B cell (primary cell): ENCODE results near the gene IER5L. TPM values are rescaled to one million over a fixed set of nuclear protein-coding genes. Genes with fewer than 3 reads are reported as not detected.

Source experiments
- ATAC-seq: fragments of 200-7000 bp; cut with Tn5 transposase; one replicate; pipeline ENCODE4 v1.10.0; 2021; ENCODE audit warnings: low read depth, mild to moderate bottlenecking, moderate number of reproducible peaks, moderate library complexity
- CTCF ChIA-PET: fragments of 350-600 bp; sonication (Branson Sonifier 250); formaldehyde crosslinking; loops from one replicate; lab custom pipeline; 2021; ENCODE audit warnings: antibody characterized with exemption, inconsistent platforms; lab: Charles Lee
- POLR2A ChIA-PET: fragments of 350-600 bp; sonication (Branson Sonifier 250); formaldehyde crosslinking; loops from one replicate; lab custom pipeline; 2021; ENCODE audit warnings: antibody characterized with exemption; lab: Charles Lee
- DNase-seq: peaks from one replicate; pipeline ENCODE4 v3.0.0; 2013
- H2AFZ ChIP-seq: 2 replicates; pipeline ENCODE4 v1.6.1; 2012; ENCODE audit warnings: mild to moderate bottlenecking, low read depth, low read length; ENCODE audit not compliant: insufficient read depth, poor library complexity, severe bottlenecking
- H3K27ac ChIP-seq, 2 donors: 1 replicate in 1 of 2; 2 replicates in 1 of 2; pipeline ENCODE4 v1.5.1; 2012 to 2013; ENCODE audit warnings: low read length in 2 of 2, mild to moderate bottlenecking in 2 of 2, moderate library complexity in 1 of 2
- H3K27me3 ChIP-seq, 4 experiments: fragments of 200-600 bp in 1 of 4; sonication (generic) in 1 of 4; replicated peaks in 1 of 4; 1 replicate in 2 of 4; 2 replicates in 2 of 4; pipeline versions ENCODE4 v1.6.1 to v1.7.0; 2013 to 2016; ENCODE audit warnings: low read length in 3 of 4, mild to moderate bottlenecking in 2 of 4, mixed read lengths in 1 of 4, moderate library complexity in 1 of 4; ENCODE audit not compliant: insufficient read depth in 4 of 4, control insufficient read depth in 3 of 4; ENCODE audit errors: control extremely low read depth in 1 of 4
- H3K36me3 ChIP-seq, 2 experiments: replicated peaks in 1 of 2; 1 replicate in 1 of 2; 2 replicates in 1 of 2; pipeline versions ENCODE4 v1.6.1 to v1.7.1; 2013; ENCODE audit warnings: low read length in 1 of 2; ENCODE audit not compliant: insufficient read depth in 2 of 2, control insufficient read depth in 1 of 2; ENCODE audit errors: control extremely low read depth in 1 of 2, extremely low read depth in 1 of 2
- H3K4me1 ChIP-seq, 2 donors: fragments of 200-600 bp in 1 of 2; sonication (generic) in 1 of 2; 1 replicate in 1 of 2; 2 replicates in 1 of 2; pipeline versions ENCODE4 v1.5.1 to v1.6.1; 2013 to 2017; ENCODE audit warnings: low read length in 2 of 2; ENCODE audit not compliant: control insufficient read depth in 2 of 2, insufficient read depth in 2 of 2
- H3K4me2 ChIP-seq: replicated peaks from 2 replicates; pipeline ENCODE3; 2012; ENCODE audit warnings: mild to moderate bottlenecking, low read depth, low read length; ENCODE audit not compliant: poor library complexity, severe bottlenecking
- H3K4me3 ChIP-seq, 5 experiments: fragments of 200-600 bp in 1 of 5; sonication (generic) in 1 of 5; 1 replicate in 3 of 5; 2 replicates in 2 of 5; pipeline versions ENCODE4 v1.5.1 to v1.7.0; 2011 to 2016; ENCODE audit warnings: low read length in 4 of 5, mild to moderate bottlenecking in 4 of 5, low read depth in 2 of 5, control low read depth in 1 of 5, moderate library complexity in 1 of 5; ENCODE audit not compliant: insufficient read depth in 1 of 5; ENCODE audit errors: control extremely low read depth in 1 of 5, extremely low read depth in 1 of 5
- H3K79me2 ChIP-seq: fragments of 200-600 bp; sonication (generic); one replicate; pipeline ENCODE4 v1.6.0; 2016; ENCODE audit warnings: low read length; ENCODE audit not compliant: control insufficient read depth, insufficient read depth
- H3K9ac ChIP-seq: fragments of 200-600 bp; sonication (generic); 2 replicates; pipeline ENCODE4 v1.6.1; 2017; ENCODE audit warnings: mild to moderate bottlenecking, low read length, moderate library complexity
- H3K9me3 ChIP-seq, 3 donors: one replicate each; pipeline versions ENCODE4 v1.6.1 to v1.7.1; 2013; ENCODE audit warnings: low read length in 2 of 3; ENCODE audit not compliant: control insufficient read depth in 2 of 3, insufficient read depth in 1 of 3; ENCODE audit errors: control extremely low read depth in 1 of 3
- H4K20me1 ChIP-seq: 2 replicates; pipeline ENCODE4 v1.6.0; 2012; ENCODE audit warnings: mild to moderate bottlenecking, low read length; ENCODE audit not compliant: insufficient read depth, control insufficient read depth, poor library complexity, severe bottlenecking
- H3K27ac Mint-ChIP-seq: one replicate; pipeline ENCODE4 v1.8.0; 2021; ENCODE audit warnings: mixed read lengths
- H3K27me3 Mint-ChIP-seq: one replicate; pipeline ENCODE4 v1.8.0; 2021; ENCODE audit warnings: mixed read lengths
- H3K4me1 Mint-ChIP-seq: one replicate; pipeline ENCODE4 v1.8.0; 2021; ENCODE audit warnings: mixed read lengths
- H3K4me3 Mint-ChIP-seq: one replicate; pipeline ENCODE4 v1.8.0; 2021; ENCODE audit warnings: mixed read lengths
- H3K9me3 Mint-ChIP-seq: one replicate; pipeline ENCODE4 v1.8.0; 2022; ENCODE audit warnings: mixed read lengths; ENCODE audit not compliant: insufficient read depth
- EZH2 ChIP-seq: IDR thresholded peaks from 2 replicates; pipeline ENCODE4 v1.6.1; 2012; ENCODE audit warnings: borderline replicate concordance, low read depth, mild to moderate bottlenecking, moderate library complexity, low read length; ENCODE audit not compliant: insufficient read depth, poor library complexity, severe bottlenecking
- WGBS: methylation state at CpG from one replicate; pipeline ENCODE4 v1.1.5; 2013; ENCODE audit warnings: missing lambda C conversion rate; ENCODE audit not compliant: insufficient coverage; 5-methylcytosine and 5-hydroxymethylcytosine counted together
- intact Hi-C: fragments of 100-400 bp; cut with micrococcal nuclease; formaldehyde crosslinking; loops from one replicate; pipeline ENCODE4 v1.10.0; 2022
- polyA plus RNA-seq: library from polyadenylated mRNA; depleted of rRNA; stranded (reverse); fragments of >200 nt; gene quantifications from 2 replicates; pipeline ENCODE4 v1.2.3, GENCODE V29; 2012
- total RNA-seq, 2 donors: library from RNA; stranded (reverse); fragments of 120-200 nt in 1 of 2; gene quantifications; 1 replicate in 1 of 2; 2 replicates in 1 of 2; pipeline versions ENCODE4 v1.2.3 to v1.2.4, GENCODE V29; 2013 to 2022
- TF ChIP-seq, protein P1 (sequence below): fragments of 200-600 bp; IDR thresholded peaks from one replicate; pipeline ENCODE4 v1.8.0; 2022; ENCODE audit warnings: antibody characterized with exemption, mild to moderate bottlenecking

The IER5L gene
- total and polyA plus RNA-seq, 2 donors (not counting 1 experiment from before 2014, with no cell fraction given), result 1.5 to 12.9 TPM

- TF ChIP-seq, protein P1, sequence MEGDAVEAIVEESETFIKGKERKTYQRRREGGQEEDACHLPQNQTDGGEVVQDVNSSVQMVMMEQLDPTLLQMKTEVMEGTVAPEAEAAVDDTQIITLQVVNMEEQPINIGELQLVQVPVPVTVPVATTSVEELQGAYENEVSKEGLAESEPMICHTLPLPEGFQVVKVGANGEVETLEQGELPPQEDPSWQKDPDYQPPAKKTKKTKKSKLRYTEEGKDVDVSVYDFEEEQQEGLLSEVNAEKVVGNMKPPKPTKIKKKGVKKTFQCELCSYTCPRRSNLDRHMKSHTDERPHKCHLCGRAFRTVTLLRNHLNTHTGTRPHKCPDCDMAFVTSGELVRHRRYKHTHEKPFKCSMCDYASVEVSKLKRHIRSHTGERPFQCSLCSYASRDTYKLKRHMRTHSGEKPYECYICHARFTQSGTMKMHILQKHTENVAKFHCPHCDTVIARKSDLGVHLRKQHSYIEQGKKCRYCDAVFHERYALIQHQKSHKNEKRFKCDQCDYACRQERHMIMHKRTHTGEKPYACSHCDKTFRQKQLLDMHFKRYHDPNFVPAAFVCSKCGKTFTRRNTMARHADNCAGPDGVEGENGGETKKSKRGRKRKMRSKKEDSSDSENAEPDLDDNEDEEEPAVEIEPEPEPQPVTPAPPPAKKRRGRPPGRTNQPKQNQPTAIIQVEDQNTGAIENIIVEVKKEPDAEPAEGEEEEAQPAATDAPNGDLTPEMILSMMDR, result no peak
- no peak for TF ChIP-seq EZH2
- H3K27ac Mint-ChIP-seq, result no peak overlapping the region
- no peak overlapping the region for H3K4me3 ChIP-seq
- DNase-seq (no peak), ATAC-seq (no peak)
- 92% methylated on average over 4 of the region's 4 CpGs for WGBS
- H3K4me1 ChIP-seq, result no peaks in the 10 kb centered on the region
- peaks cover 2% of the 10 kb centered on the region for H3K4me1 Mint-ChIP-seq
- POLR2A ChIA-PET, result no interaction called here
- H3K9me3 Mint-ChIP-seq, result no peaks in the 10 kb centered on the region
- H3K27me3 ChIP-seq, result peaks cover 0 to 3% (median 0%) of the 10 kb centered on the region in 4 experiments
- H3K9ac ChIP-seq, result no peak overlapping the region
- H3K36me3 ChIP-seq, result no peaks in the 10 kb centered on the region
- CTCF ChIA-PET, result no interaction called here
- no peaks in the 10 kb centered on the region for H4K20me1 ChIP-seq
- H3K27ac ChIP-seq, result no peak overlapping the region
- H3K4me3 Mint-ChIP-seq, result no peak overlapping the region
- H3K4me2 ChIP-seq, result no peak overlapping the region
- H3K9me3 ChIP-seq, result peaks cover 0 to 3% (median 0%) of the 10 kb centered on the region in 3 donors
- no peaks in the 10 kb centered on the region for H3K79me2 ChIP-seq
- peaks cover 5% of the 10 kb centered on the region for H3K27me3 Mint-ChIP-seq
- intact Hi-C loops, result no loop called here
- no peak overlapping the region for H2AFZ ChIP-seq
Observed at GRCh38 chr9:129209109-129209508, 31.0 kb upstream of the IER5L start.

GRCh38 chr9:129208207-129209032, 30.4 kb upstream of the IER5L start:
- CTCF ChIA-PET, result no interaction called here
- WGBS, result 69% methylated on average over 16 of the region's 17 CpGs
- POLR2A ChIA-PET, result interaction anchor here (0.7 kb wide), 1 partner anchor 91 kb away, joined by 6 read pairs; no protein-coding TSS in a partner anchor

More at GRCh38 chr9:129208207-129209032, 30.4 kb upstream of the IER5L start:
- Histone ChIP-seq H3K27ac (no peak overlapping the region), H3K9ac (no peak overlapping the region), H3K79me2 (no peaks in the 10 kb centered on the region), H3K4me3 (no peak overlapping the region), H2AFZ (no peak overlapping the region), H3K27me3 (peaks cover 0 to 7% (median 0%) of the 10 kb centered on the region in 4 experiments), H3K4me1 (no peaks in the 10 kb centered on the region), H3K4me2 (no peak overlapping the region), H3K36me3 (no peaks in the 10 kb centered on the region), H4K20me1 (no peaks in the 10 kb centered on the region), H3K9me3 (peaks cover 0 to 2% (median 0%) of the 10 kb centered on the region in 3 donors)
- ATAC-seq, result no peak
- H3K4me3 Mint-ChIP-seq, result no peak overlapping the region
- peaks cover 4% of the 10 kb centered on the region for H3K27me3 Mint-ChIP-seq
- DNase-seq, result no peak
- intact Hi-C loops, result no loop called here
- no peak for TF ChIP-seq EZH2
- TF ChIP-seq, protein P1, result no peak
- no peak overlapping the region for H3K27ac Mint-ChIP-seq
- no peaks in the 10 kb centered on the region for H3K9me3 Mint-ChIP-seq
- H3K4me1 Mint-ChIP-seq, result peaks cover 2% of the 10 kb centered on the region
